Effector memory CD4-positive, alpha-beta T cell (primary cell): ENCODE data around the gene SYNC.
"Not testable (repeated sequence)": the region's sequence is repeated elsewhere in the genome, so short reads cannot be mapped to it uniquely, and the experiment has no call there.

Source experiments
- DNase-seq, 3 donors: peaks; one replicate each; pipeline ENCODE4 v3.0.0-alpha.2; 2020
- H3K27ac ChIP-seq: 2 replicates; pipeline ENCODE4 v1.7.0; 2013; ENCODE audit warnings: mild to moderate bottlenecking, low read length, moderate library complexity; ENCODE audit not compliant: insufficient read depth, poor library complexity, severe bottlenecking
- H3K27me3 ChIP-seq: replicated peaks from 2 replicates; pipeline ENCODE4 v1.7.0; 2013; ENCODE audit warnings: mild to moderate bottlenecking, low read length; ENCODE audit not compliant: insufficient read depth, control insufficient read depth, poor library complexity, severe bottlenecking
- H3K36me3 ChIP-seq: 2 replicates; pipeline ENCODE4 v1.7.0; 2013; ENCODE audit warnings: mild to moderate bottlenecking, low read length, moderate library complexity; ENCODE audit not compliant: control insufficient read depth, insufficient read depth
- H3K4me1 ChIP-seq: 2 replicates; pipeline ENCODE4 v1.7.0; 2013; ENCODE audit warnings: low read length, mild to moderate bottlenecking; ENCODE audit not compliant: control insufficient read depth, insufficient read depth, poor library complexity, severe bottlenecking
- H3K4me3 ChIP-seq: 2 replicates; pipeline ENCODE4 v1.7.0; 2013; ENCODE audit warnings: low read length, low read depth, mild to moderate bottlenecking; ENCODE audit not compliant: insufficient read depth, poor library complexity, severe bottlenecking
- H3K9me3 ChIP-seq: 2 replicates; pipeline ENCODE4 v1.7.0; 2013; ENCODE audit warnings: mild to moderate bottlenecking, low read length, moderate library complexity; ENCODE audit not compliant: control insufficient read depth

Gene SYNC

DNA sequence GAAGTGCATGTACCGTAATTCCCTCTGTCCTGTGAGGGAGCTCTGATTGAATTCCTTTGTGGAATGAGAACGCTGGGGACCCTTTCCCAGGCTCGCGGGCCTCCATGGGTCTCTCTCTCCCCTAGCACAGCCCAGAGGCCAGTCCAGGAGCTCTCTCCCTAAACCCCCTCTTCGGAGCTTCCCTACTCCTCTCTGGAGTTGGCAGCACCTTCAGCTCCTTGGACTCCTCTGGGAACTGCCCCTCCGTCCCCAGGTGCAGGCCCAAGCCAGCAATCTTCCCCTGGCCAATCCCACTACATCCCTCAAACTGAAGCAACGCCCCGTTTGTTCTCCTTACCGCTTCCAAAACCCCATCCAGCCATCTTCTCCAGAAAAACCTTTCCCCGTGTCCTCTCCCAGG, 10.5 kb upstream of the SYNC start:
- DNase-seq, result no peak
- no peaks in the 10 kb centered on the region for H3K36me3 ChIP-seq
- no peak overlapping the region for H3K4me3 ChIP-seq
- no peaks in the 10 kb centered on the region for H3K9me3 ChIP-seq
- peaks cover 6% of the 10 kb centered on the region for H3K4me1 ChIP-seq
- H3K27me3 ChIP-seq, result no peaks in the 10 kb centered on the region
- H3K27ac ChIP-seq, result no peak overlapping the region

DNA sequence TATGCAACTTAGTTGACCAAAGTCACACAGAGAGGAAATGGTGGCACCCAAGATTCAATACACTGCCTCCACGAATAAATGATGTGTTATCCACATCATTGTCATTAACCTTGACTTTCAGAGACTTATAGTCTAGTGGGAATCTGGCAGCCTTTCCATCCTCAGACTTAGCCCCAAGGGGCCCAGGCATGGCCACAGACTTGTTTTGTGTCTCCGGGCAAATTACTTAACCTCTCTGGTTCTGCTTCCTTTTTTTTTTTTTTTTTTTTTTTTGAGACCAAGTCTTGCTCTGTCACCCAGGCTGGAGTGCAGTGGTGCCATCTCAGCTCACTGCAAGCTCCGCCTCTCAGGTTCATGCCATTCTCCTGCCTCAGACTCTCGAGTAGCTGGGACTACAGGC, 8.7 kb upstream of the SYNC start:
- not testable (repeated sequence) for H3K4me1 ChIP-seq, H3K27ac ChIP-seq, H3K9me3 ChIP-seq, DNase-seq, H3K4me3 ChIP-seq, H3K36me3 ChIP-seq, H3K27me3 ChIP-seq

DNA sequence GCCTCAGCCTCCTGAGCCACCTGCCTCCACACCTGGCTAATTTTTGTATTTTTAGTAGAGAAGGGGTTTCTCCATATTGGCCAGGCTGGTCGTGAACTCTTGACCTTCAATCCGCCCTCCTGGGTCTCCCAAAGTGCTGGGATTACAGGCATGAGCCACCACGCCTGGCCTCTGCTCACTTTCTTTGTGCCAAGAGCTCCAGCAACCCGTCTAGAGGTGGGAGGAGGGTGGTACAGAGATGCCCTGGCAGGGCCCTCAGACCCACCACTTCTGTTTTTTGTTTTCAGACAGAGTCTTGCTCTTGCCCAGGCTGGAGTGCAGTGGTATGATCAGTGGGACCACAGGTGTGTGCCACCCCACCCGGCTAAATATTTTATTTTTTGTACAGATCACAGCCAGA, 6.9 kb upstream of the SYNC start:
- no peak overlapping the region for H3K4me3 ChIP-seq

DNA sequence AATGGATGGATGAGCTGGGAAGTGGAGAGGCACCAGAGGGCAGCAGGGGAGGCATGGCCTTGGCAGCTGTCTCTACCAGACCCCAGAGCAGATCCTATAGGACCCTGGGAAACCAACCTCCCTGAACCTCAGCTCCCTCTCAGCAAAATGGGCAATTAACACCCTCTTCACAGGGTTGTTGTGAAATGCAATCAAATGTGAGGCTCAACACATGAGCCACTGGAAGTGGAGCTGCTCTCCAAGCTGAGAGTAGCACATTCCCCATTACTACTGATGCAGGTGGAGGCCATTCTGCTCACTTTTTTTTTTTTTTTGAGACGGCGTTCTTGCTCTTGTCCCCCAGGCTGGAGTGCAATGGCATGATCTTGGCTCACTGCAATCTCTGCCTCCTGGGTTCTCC, 6.5 kb upstream of the SYNC start:
- Histone ChIP-seq H3K9me3 (no peaks in the 10 kb centered on the region), H3K36me3 (no peaks in the 10 kb centered on the region), H3K27ac (no peak overlapping the region), H3K4me1 (no peaks in the 10 kb centered on the region), H3K27me3 (peaks cover 6% of the 10 kb centered on the region), H3K4me3 (no peak overlapping the region)
- no peak for DNase-seq

More for the DNA sequence above, 6.9 kb upstream of the SYNC start:
- no peaks in the 10 kb centered on the region for H3K4me1 ChIP-seq
- H3K36me3 ChIP-seq, result no peaks in the 10 kb centered on the region
- no peaks in the 10 kb centered on the region for H3K9me3 ChIP-seq
- H3K27me3 ChIP-seq, result peaks cover 4% of the 10 kb centered on the region
- no peak overlapping the region for H3K27ac ChIP-seq
- no peak for DNase-seq

DNA sequence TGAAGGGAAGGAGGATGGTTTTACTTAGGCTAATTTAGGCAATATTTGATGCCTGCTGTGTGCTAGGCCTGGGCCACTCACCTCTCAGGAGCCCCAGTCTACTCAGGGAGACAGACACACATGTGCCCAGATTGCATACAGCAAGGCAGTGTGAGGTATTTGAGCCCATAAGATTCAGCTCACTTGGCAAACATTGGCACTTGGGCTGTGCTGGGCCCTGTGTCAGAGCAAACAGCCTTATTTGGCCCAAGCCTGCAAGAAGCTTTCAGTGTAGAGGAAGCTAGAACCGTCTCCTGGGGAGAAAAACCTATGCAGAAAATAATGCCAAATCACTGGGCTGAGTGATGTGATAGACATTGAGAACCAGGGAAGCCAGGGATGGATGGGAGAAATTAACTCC, 3.9 kb upstream of the SYNC start:
- H3K27me3 ChIP-seq, result peaks cover 20% of the 10 kb centered on the region
- H3K36me3 ChIP-seq, result no peaks in the 10 kb centered on the region
- DNase-seq, result no peak
- peaks cover 8% of the 10 kb centered on the region for H3K4me1 ChIP-seq
- H3K4me3 ChIP-seq, result no peak overlapping the region
- H3K27ac ChIP-seq, result no peak overlapping the region
- no peaks in the 10 kb centered on the region for H3K9me3 ChIP-seq

DNA sequence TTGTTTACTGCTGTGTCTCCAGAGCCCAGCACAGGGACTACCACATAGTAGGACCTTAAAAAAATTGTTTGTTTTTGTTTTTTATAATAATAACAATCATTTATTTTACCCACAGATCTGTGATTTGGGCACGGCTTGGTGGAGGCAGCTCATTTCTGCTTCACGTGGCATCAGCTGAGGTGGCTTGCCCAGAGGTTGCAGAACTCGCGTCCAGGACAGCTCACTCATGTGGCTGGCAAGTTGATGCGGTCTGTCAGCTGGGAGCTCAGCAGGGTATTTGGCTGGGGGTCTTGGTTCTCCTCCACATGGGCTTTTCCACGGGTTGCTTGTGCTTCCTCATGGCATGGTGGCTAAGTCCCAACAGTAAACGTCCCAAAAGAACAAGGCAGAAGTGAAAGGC, 2.9 kb upstream of the SYNC start:
- no peak for DNase-seq
- Histone ChIP-seq H3K4me1 (peaks cover 8% of the 10 kb centered on the region), H3K9me3 (no peaks in the 10 kb centered on the region), H3K27ac (no peak overlapping the region), H3K36me3 (no peaks in the 10 kb centered on the region), H3K4me3 (no peak overlapping the region), H3K27me3 (peaks cover 20% of the 10 kb centered on the region)

DNA sequence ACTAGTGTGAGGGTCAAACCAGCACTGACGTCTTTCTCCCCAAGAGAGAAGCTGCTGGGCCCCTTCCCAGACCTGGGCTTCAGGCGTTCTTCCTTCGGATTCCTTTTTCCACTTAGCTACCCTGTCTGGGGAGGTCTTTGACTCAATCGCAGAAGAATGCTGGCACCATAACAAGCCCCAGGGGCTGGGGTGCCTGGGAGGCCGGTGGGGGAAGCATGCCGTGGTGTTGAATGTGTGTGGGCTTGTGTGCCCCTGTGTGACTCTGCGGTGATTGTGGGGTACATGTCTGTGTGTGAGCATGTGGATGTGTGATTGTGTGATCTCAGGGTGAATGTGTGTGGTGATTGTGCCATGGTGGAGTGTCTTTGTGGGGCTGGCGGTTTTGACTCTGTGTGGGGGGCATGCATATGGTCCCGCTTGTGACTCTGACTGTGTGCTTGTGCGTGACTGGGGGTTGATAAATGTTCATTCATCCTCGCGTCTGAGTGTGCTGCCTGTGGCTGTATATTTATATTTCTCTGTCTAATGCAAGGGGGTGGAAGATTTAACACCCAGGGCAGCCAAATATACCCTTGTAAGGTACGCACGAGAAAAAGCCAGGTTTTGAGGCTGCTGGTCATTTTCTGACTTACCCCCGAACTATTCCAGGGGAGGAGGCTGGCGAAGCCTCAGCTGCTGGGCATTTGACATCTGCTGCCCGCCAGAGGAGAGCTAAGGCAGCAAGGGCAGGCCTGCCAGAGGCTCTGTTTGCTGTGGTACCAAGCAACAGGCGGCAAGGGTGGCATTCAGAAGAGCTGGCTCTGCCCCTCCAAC, 1.1 kb upstream of the SYNC start:
- peaks cover 8% of the 10 kb centered on the region for H3K4me1 ChIP-seq
- H3K9me3 ChIP-seq, result no peaks in the 10 kb centered on the region
- H3K4me3 ChIP-seq, result peak overlapping the region; percentile 44
- no peak for DNase-seq
- no peaks in the 10 kb centered on the region for H3K36me3 ChIP-seq
- no peak overlapping the region for H3K27ac ChIP-seq
- H3K27me3 ChIP-seq, result peaks cover 20% of the 10 kb centered on the region

DNA sequence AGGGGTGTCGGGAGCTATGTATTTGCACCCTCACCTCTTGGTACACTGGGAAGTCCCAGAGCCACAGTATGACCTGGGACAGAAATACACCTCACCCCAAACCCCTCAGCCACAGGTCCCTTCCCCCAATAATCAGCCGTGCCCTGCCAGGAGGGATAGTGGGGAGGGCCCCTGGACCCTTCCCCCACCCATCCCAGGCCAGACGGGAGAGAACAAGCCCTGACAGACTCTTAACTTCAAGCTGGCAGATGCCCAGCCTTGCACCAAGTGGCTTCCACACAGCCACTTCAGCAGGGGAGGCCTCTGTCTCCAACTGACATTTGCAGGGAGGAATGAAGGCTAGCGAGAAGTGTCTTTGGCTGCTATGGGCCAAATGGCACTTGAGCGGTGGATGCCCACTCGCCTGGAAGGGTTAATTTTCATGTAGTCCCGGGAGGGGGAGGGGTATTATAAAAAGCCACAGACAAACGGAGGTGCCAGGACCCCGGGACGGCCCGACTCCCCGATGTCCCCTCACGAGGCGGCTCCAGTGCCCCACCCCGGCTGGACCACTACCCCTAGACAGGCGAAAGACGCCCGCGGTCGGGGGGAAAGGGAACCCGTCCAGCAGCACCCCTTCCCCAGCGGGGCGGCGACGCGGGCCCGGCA, 495 bp downstream of the SYNC start:
- peaks cover 20% of the 10 kb centered on the region for H3K27me3 ChIP-seq
- peaks cover 8% of the 10 kb centered on the region for H3K4me1 ChIP-seq
- H3K36me3 ChIP-seq, result no peaks in the 10 kb centered on the region
- no peaks in the 10 kb centered on the region for H3K9me3 ChIP-seq
- DNase-seq, result no peak
- H3K4me3 ChIP-seq, result no peak overlapping the region
- no peak overlapping the region for H3K27ac ChIP-seq

DNA sequence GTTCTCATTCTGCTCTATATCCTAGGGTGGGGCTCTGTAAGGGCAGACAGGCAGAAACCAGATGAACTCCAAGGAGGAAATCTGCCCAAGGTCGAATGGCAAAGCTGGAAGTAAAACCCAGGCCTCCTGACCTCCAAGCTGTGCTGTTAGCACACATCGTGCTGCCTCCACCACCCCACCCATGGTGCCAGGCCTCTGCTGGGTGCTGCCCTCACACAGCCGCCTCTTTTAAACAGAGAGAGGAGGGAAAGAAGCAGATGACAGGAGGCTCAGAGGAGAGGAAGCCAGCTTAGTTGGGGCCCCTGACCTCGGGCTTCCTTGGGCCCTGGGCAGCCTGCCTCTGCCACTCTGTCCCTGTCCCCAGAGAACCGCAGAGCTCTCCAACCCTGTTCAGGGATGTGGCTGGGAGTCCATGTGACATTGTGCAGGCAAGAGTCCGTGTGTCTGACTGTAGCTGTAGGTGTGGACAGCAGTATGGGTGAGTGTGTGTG, 1.1 kb downstream of the SYNC start:
- Histone ChIP-seq H3K27me3 (peaks cover 20% of the 10 kb centered on the region), H3K27ac (no peak overlapping the region), H3K9me3 (no peaks in the 10 kb centered on the region), H3K36me3 (no peaks in the 10 kb centered on the region), H3K4me1 (peaks cover 8% of the 10 kb centered on the region), H3K4me3 (no peak overlapping the region)
- DNase-seq, result no peak

DNA sequence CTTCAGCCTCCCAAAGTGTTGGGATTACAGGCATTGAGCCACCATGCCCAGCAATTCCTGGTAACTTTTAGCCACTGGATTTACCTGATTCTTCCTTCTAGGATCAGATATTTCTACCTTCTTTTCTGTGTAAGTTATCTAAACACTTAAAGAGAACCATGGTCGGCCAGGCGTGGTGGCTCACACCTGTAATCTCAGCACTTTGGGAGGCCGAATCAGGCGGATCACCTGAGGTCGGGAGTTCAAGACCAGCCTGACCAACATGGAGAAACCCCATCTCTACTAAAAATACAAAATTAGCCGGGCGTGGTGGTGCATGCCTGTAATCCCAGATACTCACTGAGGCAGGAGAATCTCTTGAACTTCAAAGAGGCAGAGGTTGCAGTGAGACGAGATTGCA, 5.6 kb downstream of the SYNC start:
- H3K27me3 ChIP-seq, H3K36me3 ChIP-seq, H3K4me1 ChIP-seq, H3K27ac ChIP-seq, H3K4me3 ChIP-seq, DNase-seq, H3K9me3 ChIP-seq: not testable (repeated sequence)
